H1 (cell line): Measurements from ENCODE around the gene DGKZ. TPM values are rescaled to one million over a fixed set of nuclear protein-coding genes. Genes with fewer than 3 reads are reported as not detected.

Experiments
- KDM4A ChIP-seq: IDR thresholded peaks from one replicate; pipeline ENCODE4 v1.7.1; 2012; ENCODE audit warnings: low read depth, mild to moderate bottlenecking, moderate library complexity, low read length, inconsistent platforms; ENCODE audit not compliant: severe bottlenecking
- polyA plus RNA-seq, 7 experiments: library from polyadenylated mRNA; depleted of rRNA in 3 of 7; stranded (reverse) in 5 of 7; unstranded in 2 of 7; fragments of >200 nt in 5 of 7; fragments of 200-250 nt in 2 of 7; gene quantifications; 1 replicate in 5 of 7; 2 replicates in 1 of 7; 4 replicates in 1 of 7; pipeline versions ENCODE4 v1.2.1 to v1.2.3, GENCODE V29; 2011 to 2013; ENCODE audit warnings: missing spikeins in 2 of 7, mixed read lengths in 2 of 7
- total RNA-seq: library from RNA; stranded (reverse); fragmentation: NEBNext Ultra II Directional; extraction: Animal tissue kit (Norgen Biotek cat#: 25700); gene quantifications from 2 replicates; pipeline ENCODE4 v1.2.1, GENCODE V29; 2021
- TF ChIP-seq, protein P1 (sequence below): fragments of 300-600 bp; sonication (generic); IDR thresholded peaks from 2 replicates; pipeline ENCODE4 v1.7.1; 2012; ENCODE audit warnings: low read length, moderate library complexity, mild to moderate bottlenecking, inconsistent platforms; ENCODE audit not compliant: insufficient replicate concordance

Gene DGKZ
- total and polyA plus RNA-seq, 2 of the 8 experiments (the other 6 are each of a cell fraction or from before 2014, with no cell fraction given), result 84.4 to 184 TPM

DNA sequence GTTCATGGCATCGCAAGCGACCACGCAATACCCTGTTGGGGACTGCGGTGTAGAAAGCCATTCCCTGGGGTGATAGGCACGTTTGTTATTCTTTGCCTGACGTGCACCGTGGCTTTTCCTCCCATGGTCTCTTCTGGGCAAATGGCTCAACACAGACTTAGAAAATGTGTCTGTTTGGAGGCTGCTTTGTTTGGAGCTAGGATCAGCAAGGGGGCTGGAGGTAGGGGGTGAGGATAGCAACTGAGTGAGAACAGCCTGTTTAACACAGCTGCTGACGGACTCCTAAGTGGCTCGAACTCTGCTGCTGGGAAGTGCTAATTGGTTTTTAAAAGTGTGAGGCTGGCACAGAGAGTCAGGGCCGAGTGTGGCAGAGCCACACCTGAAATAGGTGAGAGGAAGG, 60.4 kb downstream of the DGKZ start (continued):
- TF ChIP-seq, protein P1, sequence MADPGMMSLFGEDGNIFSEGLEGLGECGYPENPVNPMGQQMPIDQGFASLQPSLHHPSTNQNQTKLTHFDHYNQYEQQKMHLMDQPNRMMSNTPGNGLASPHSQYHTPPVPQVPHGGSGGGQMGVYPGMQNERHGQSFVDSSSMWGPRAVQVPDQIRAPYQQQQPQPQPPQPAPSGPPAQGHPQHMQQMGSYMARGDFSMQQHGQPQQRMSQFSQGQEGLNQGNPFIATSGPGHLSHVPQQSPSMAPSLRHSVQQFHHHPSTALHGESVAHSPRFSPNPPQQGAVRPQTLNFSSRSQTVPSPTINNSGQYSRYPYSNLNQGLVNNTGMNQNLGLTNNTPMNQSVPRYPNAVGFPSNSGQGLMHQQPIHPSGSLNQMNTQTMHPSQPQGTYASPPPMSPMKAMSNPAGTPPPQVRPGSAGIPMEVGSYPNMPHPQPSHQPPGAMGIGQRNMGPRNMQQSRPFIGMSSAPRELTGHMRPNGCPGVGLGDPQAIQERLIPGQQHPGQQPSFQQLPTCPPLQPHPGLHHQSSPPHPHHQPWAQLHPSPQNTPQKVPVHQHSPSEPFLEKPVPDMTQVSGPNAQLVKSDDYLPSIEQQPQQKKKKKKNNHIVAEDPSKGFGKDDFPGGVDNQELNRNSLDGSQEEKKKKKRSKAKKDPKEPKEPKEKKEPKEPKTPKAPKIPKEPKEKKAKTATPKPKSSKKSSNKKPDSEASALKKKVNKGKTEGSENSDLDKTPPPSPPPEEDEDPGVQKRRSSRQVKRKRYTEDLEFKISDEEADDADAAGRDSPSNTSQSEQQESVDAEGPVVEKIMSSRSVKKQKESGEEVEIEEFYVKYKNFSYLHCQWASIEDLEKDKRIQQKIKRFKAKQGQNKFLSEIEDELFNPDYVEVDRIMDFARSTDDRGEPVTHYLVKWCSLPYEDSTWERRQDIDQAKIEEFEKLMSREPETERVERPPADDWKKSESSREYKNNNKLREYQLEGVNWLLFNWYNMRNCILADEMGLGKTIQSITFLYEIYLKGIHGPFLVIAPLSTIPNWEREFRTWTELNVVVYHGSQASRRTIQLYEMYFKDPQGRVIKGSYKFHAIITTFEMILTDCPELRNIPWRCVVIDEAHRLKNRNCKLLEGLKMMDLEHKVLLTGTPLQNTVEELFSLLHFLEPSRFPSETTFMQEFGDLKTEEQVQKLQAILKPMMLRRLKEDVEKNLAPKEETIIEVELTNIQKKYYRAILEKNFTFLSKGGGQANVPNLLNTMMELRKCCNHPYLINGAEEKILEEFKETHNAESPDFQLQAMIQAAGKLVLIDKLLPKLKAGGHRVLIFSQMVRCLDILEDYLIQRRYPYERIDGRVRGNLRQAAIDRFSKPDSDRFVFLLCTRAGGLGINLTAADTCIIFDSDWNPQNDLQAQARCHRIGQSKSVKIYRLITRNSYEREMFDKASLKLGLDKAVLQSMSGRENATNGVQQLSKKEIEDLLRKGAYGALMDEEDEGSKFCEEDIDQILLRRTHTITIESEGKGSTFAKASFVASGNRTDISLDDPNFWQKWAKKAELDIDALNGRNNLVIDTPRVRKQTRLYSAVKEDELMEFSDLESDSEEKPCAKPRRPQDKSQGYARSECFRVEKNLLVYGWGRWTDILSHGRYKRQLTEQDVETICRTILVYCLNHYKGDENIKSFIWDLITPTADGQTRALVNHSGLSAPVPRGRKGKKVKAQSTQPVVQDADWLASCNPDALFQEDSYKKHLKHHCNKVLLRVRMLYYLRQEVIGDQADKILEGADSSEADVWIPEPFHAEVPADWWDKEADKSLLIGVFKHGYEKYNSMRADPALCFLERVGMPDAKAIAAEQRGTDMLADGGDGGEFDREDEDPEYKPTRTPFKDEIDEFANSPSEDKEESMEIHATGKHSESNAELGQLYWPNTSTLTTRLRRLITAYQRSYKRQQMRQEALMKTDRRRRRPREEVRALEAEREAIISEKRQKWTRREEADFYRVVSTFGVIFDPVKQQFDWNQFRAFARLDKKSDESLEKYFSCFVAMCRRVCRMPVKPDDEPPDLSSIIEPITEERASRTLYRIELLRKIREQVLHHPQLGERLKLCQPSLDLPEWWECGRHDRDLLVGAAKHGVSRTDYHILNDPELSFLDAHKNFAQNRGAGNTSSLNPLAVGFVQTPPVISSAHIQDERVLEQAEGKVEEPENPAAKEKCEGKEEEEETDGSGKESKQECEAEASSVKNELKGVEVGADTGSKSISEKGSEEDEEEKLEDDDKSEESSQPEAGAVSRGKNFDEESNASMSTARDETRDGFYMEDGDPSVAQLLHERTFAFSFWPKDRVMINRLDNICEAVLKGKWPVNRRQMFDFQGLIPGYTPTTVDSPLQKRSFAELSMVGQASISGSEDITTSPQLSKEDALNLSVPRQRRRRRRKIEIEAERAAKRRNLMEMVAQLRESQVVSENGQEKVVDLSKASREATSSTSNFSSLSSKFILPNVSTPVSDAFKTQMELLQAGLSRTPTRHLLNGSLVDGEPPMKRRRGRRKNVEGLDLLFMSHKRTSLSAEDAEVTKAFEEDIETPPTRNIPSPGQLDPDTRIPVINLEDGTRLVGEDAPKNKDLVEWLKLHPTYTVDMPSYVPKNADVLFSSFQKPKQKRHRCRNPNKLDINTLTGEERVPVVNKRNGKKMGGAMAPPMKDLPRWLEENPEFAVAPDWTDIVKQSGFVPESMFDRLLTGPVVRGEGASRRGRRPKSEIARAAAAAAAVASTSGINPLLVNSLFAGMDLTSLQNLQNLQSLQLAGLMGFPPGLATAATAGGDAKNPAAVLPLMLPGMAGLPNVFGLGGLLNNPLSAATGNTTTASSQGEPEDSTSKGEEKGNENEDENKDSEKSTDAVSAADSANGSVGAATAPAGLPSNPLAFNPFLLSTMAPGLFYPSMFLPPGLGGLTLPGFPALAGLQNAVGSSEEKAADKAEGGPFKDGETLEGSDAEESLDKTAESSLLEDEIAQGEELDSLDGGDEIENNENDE, result no peak
- no peak for TF ChIP-seq KDM4A
